Measurements from ENCODE around the gene FRAS1. TPM values are rescaled to one million over a fixed set of nuclear protein-coding genes. Genes with fewer than 3 reads are reported as not detected.

Gene FRAS1
- total and polyA plus RNA-seq, 2 donors (not counting 3 experiments of a cell fraction or from before 2014, with no cell fraction given), result 1.4 to 3.6 TPM

DNA sequence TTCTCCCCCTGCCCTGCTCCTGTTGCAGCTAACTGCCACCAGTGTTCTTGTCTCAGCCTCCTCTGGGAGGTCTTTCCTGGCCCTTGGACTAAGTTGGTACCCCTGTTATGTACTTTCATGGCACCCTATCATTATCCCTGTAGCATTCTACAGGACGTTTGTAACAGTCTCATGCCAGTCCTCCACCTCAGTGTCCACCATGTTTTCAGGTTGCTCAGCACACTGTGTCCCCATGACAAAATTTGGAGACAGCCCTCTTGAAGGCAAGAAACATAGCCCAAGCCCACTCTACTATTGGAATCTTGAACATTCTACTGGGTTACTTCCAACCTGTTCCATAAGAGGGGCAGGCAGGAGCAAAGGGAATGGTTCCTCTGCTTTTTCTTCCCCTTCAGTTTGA lies 300.0 kb downstream of the FRAS1 start:
- ChIA-PET POLR2A (no interaction called here), CTCF (no interaction called here)
- TF ChIP-seq MYC (IDR thresholded peaks at IDR 0.05; ENCODE audit: low read depth, low read length) (no peak), GATA2 (IDR thresholded peaks at IDR 0.05; ENCODE audit: insufficient read depth, insufficient read length, low read depth, low read length) (no peak), MAX (IDR thresholded peaks at IDR 0.05; ENCODE audit: insufficient read depth, insufficient read length) (no peak), JUN (IDR thresholded peaks at IDR 0.05; ENCODE audit: borderline replicate concordance, insufficient read depth, insufficient read length, low read depth) (no peak), POLR2A (IDR thresholded peaks at IDR 0.05; ENCODE audit: low read depth, low read length) (no peak), CTCF (IDR thresholded peaks at IDR 0.05; ENCODE audit: extremely low read depth in 1 of 2, insufficient read depth in 1 of 2, low read depth in 1 of 2, low read length in 2 of 2) (no peak)
- no peaks in the 10 kb centered on the region for H3K79me2 ChIP-seq (ENCODE audit: control insufficient read depth, insufficient read depth, low read length)
- H3K9ac ChIP-seq (replicated peaks; ENCODE audit: extremely low read depth, insufficient read depth, low read length), result no peak overlapping the region
- DNase-seq (ENCODE audit: low read depth, low spot score) (no peak), FAIRE-seq (no peak)
- no TSS peak for BruUV-seq (replicated peaks)
- H3K4me1 ChIP-seq (ENCODE audit: control insufficient read depth, extremely low read depth, insufficient read depth, low read length), result no peaks in the 10 kb centered on the region
- no peak overlapping the region for H3K27ac ChIP-seq (ENCODE audit: insufficient read depth, low read depth, low read length)
- no peak overlapping the region for H3K4me3 ChIP-seq (replicated peaks in 1 of 3; ENCODE audit: insufficient read depth in 1 of 3, low read depth in 1 of 3, low read length in 3 of 3)
- intact Hi-C loops (cut with micrococcal nuclease), result no loop called here
- dilution Hi-C loops (cut with MboI; ENCODE audit: extremely low pct_ligation_motif_present, low sequenced_read_pairs), result no loop called here
- no peaks in the 10 kb centered on the region for H3K9me1 ChIP-seq (replicated peaks; ENCODE audit: control insufficient read depth, extremely low read depth, insufficient read depth, low read length)
- no peak overlapping the region for H3K4me2 ChIP-seq (ENCODE audit: insufficient read depth, low read length)
- no peaks in the 10 kb centered on the region for H4K20me1 ChIP-seq (replicated peaks; ENCODE audit: control insufficient read depth, extremely low read depth, insufficient read depth, low read length)
- H2AFZ ChIP-seq (ENCODE audit: low read depth, low read length), result no peak overlapping the region
- no peaks in the 10 kb centered on the region for H3K27me3 ChIP-seq (ENCODE audit: control insufficient read depth in 2 of 2, insufficient read depth in 2 of 2, low read length in 2 of 2)
- no peaks in the 10 kb centered on the region for H3K36me3 ChIP-seq (ENCODE audit: control insufficient read depth in 2 of 2, extremely low read depth in 1 of 2, insufficient read depth in 2 of 2, low read length in 2 of 2)
- no peaks in the 10 kb centered on the region for H3K9me3 ChIP-seq (replicated peaks; ENCODE audit: control insufficient read depth, insufficient read depth, low read length)

GRCh38 chr4:78360466-78360865 lies 303.3 kb downstream of the FRAS1 start:
- no peaks in the 10 kb centered on the region for H3K27me3 ChIP-seq (ENCODE audit: control insufficient read depth in 2 of 2, insufficient read depth in 2 of 2, low read length in 2 of 2)
- H3K4me3 ChIP-seq (replicated peaks in 1 of 3; ENCODE audit: insufficient read depth in 1 of 3, low read depth in 1 of 3, low read length in 3 of 3), result no peak overlapping the region
- ChIA-PET POLR2A (no interaction called here), CTCF (no interaction called here)
- H3K9ac ChIP-seq (replicated peaks; ENCODE audit: extremely low read depth, insufficient read depth, low read length), result no peak overlapping the region
- no TSS peak for BruUV-seq (replicated peaks)
- H3K27ac ChIP-seq (ENCODE audit: insufficient read depth, low read depth, low read length), result no peak overlapping the region
- H3K4me2 ChIP-seq (ENCODE audit: insufficient read depth, low read length), result no peak overlapping the region
- intact Hi-C loops (cut with micrococcal nuclease) (no loop called here), dilution Hi-C loops (cut with MboI; ENCODE audit: extremely low pct_ligation_motif_present, low sequenced_read_pairs) (no loop called here)
- no peaks in the 10 kb centered on the region for H3K4me1 ChIP-seq (ENCODE audit: control insufficient read depth, extremely low read depth, insufficient read depth, low read length)
- H3K79me2 ChIP-seq (ENCODE audit: control insufficient read depth, insufficient read depth, low read length), result no peaks in the 10 kb centered on the region
- no peak for DNase-seq (ENCODE audit: low read depth, low spot score)
- H3K9me3 ChIP-seq (replicated peaks; ENCODE audit: control insufficient read depth, insufficient read depth, low read length), result no peaks in the 10 kb centered on the region
- no peak for TF ChIP-seq EZH2 (IDR thresholded peaks at IDR 0.05; ENCODE audit: borderline replicate concordance, low read depth, low read length, severe bottlenecking)
- no peak for TF ChIP-seq FOS (IDR thresholded peaks at IDR 0.05; ENCODE audit: borderline replicate concordance, insufficient read depth, low read length)
- no peak for TF ChIP-seq CTCF (IDR thresholded peaks at IDR 0.05; ENCODE audit: extremely low read depth in 1 of 2, insufficient read depth in 1 of 2, low read depth in 1 of 2, low read length in 2 of 2)
- no peak for TF ChIP-seq MAX (IDR thresholded peaks at IDR 0.05; ENCODE audit: insufficient read depth, insufficient read length)
- no peak for TF ChIP-seq POLR2AphosphoS5 (IDR thresholded peaks at IDR 0.05; ENCODE audit: insufficient read depth, low read depth, low read length)
- TF ChIP-seq MYC (IDR thresholded peaks at IDR 0.05; ENCODE audit: low read depth, low read length), result no peak
- no peak for TF ChIP-seq POLR2A (IDR thresholded peaks at IDR 0.05; ENCODE audit: low read depth, low read length)
- TF ChIP-seq JUN (IDR thresholded peaks at IDR 0.05; ENCODE audit: borderline replicate concordance, insufficient read depth, insufficient read length, low read depth), result no peak
- no peak for TF ChIP-seq GATA2 (IDR thresholded peaks at IDR 0.05; ENCODE audit: insufficient read depth, insufficient read length, low read depth, low read length)
- no peaks in the 10 kb centered on the region for H4K20me1 ChIP-seq (replicated peaks; ENCODE audit: control insufficient read depth, extremely low read depth, insufficient read depth, low read length)
- no peaks in the 10 kb centered on the region for H3K9me1 ChIP-seq (replicated peaks; ENCODE audit: control insufficient read depth, extremely low read depth, insufficient read depth, low read length)
- H3K36me3 ChIP-seq (ENCODE audit: control insufficient read depth in 2 of 2, extremely low read depth in 1 of 2, insufficient read depth in 2 of 2, low read length in 2 of 2), result no peaks in the 10 kb centered on the region
- FAIRE-seq, result no peak
- H2AFZ ChIP-seq (ENCODE audit: low read depth, low read length), result no peak overlapping the region

Data from endothelial cell of umbilical vein (primary cell).